Activated CD4-positive, alpha-beta T cell treated with anti-CD3 and anti-CD28 coated beads, Interleukin-2, amount 50 U/mL, for 16 hours (primary cell): ENCODE results near the gene TMEFF1.

Experiments used
- DNase-seq: peaks from one replicate; pipeline ENCODE4 v3.0.0-alpha.2; 2020

TMEFF1 gene

GRCh38 chr9:100578610-100579009 lies 105.7 kb downstream of the TMEFF1 start:
- no peak for DNase-seq

GRCh38 chr9:100579665-100580064 lies 106.7 kb downstream of the TMEFF1 start:
- no peak for DNase-seq

- no peak for DNase-seq
These were observed 107.3 kb downstream of the TMEFF1 start for GRCh38 chr9:100580257-100580656.

- no peak for DNase-seq
These were observed 108.1 kb downstream of the TMEFF1 start for GRCh38 chr9:100581081-100581480.

GRCh38 chr9:100581661-100582060 lies 108.7 kb downstream of the TMEFF1 start:
- no peak for DNase-seq

GRCh38 chr9:100583014-100583802 lies 110.3 kb downstream of the TMEFF1 start:
- no peak for DNase-seq

GRCh38 chr9:100584951-100585350 lies 112.0 kb downstream of the TMEFF1 start:
- no peak for DNase-seq

GRCh38 chr9:100586093-100586492 lies 113.1 kb downstream of the TMEFF1 start:
- no peak for DNase-seq

GRCh38 chr9:100587375-100587774 lies 114.4 kb downstream of the TMEFF1 start:
- DNase-seq = no peak

GRCh38 chr9:100589582-100589981 lies 116.6 kb downstream of the TMEFF1 start:
- DNase-seq = no peak

GRCh38 chr9:100590481-100590880 lies 117.5 kb downstream of the TMEFF1 start:
- DNase-seq = no peak

- DNase-seq = no peak
These were observed 118.2 kb downstream of the TMEFF1 start for GRCh38 chr9:100591139-100591538.

- no peak for DNase-seq
These were observed 118.9 kb downstream of the TMEFF1 start for GRCh38 chr9:100591639-100592412.

GRCh38 chr9:100595391-100596199 lies 122.6 kb downstream of the TMEFF1 start:
- DNase-seq = peak; percentile 58

- no peak for DNase-seq
These were observed 124.3 kb downstream of the TMEFF1 start for GRCh38 chr9:100597236-100597635.

- peak; percentile 78 for DNase-seq
These were observed 125.7 kb downstream of the TMEFF1 start for GRCh38 chr9:100598641-100599145.

GRCh38 chr9:100600521-100601079 lies 127.7 kb downstream of the TMEFF1 start:
- DNase-seq = no peak

GRCh38 chr9:100601216-100601615 lies 128.3 kb downstream of the TMEFF1 start:
- DNase-seq = peak; percentile 67

- peak; percentile 16 for DNase-seq
These were observed 129.4 kb downstream of the TMEFF1 start for GRCh38 chr9:100602342-100602801.

- no peak for DNase-seq
These were observed 132.5 kb downstream of the TMEFF1 start for GRCh38 chr9:100605405-100605804.

GRCh38 chr9:100619194-100619593 lies 146.2 kb downstream of the TMEFF1 start:
- DNase-seq = no peak

- no peak for DNase-seq
These were observed 146.7 kb downstream of the TMEFF1 start for GRCh38 chr9:100619665-100620064.

GRCh38 chr9:100623969-100624368 lies 151.0 kb downstream of the TMEFF1 start:
- no peak for DNase-seq
